Neural progenitor cell (in vitro differentiated cells): ENCODE measurements around the gene CERS6.

Source experiments
- EZH2 ChIP-seq: fragments of 200-600 bp; sonication (generic); IDR thresholded peaks from 2 replicates; pipeline ENCODE4 v1.6.1; 2017; ENCODE audit warnings: antibody characterized with exemption, mild to moderate bottlenecking, moderate library complexity
- EZH2phosphoT487 ChIP-seq: fragments of 200-600 bp; sonication (generic); IDR thresholded peaks from 2 replicates; pipeline ENCODE4 v1.6.1; 2017; ENCODE audit warnings: antibody characterized with exemption
- TF ChIP-seq, protein P1 (sequence below): fragments of 200-600 bp; sonication (generic); IDR thresholded peaks from 2 replicates; pipeline ENCODE4 v1.5.1; 2017; ENCODE audit warnings: antibody characterized with exemption, mild to moderate bottlenecking

DNA sequence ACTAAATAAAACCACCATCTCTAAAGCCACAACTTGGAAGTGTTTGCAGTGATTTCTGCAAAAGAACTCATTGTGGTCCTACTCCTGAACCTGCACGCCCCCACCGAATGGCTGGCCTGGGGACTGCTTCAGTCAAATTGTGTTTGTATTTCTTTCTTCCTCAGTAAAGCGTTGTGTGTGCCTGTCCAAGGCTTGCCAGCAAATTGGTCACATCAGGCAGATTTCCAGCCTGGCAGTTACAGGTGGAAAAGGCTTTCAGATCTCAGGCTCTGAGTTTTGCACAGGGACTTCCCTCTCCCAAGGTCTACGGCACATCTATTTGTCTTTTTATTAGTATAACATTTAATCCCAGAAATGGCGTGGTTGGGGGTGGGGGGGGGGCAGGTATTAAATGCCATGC lies 292.4 kb downstream of the CERS6 start:
- TF ChIP-seq, protein P1, sequence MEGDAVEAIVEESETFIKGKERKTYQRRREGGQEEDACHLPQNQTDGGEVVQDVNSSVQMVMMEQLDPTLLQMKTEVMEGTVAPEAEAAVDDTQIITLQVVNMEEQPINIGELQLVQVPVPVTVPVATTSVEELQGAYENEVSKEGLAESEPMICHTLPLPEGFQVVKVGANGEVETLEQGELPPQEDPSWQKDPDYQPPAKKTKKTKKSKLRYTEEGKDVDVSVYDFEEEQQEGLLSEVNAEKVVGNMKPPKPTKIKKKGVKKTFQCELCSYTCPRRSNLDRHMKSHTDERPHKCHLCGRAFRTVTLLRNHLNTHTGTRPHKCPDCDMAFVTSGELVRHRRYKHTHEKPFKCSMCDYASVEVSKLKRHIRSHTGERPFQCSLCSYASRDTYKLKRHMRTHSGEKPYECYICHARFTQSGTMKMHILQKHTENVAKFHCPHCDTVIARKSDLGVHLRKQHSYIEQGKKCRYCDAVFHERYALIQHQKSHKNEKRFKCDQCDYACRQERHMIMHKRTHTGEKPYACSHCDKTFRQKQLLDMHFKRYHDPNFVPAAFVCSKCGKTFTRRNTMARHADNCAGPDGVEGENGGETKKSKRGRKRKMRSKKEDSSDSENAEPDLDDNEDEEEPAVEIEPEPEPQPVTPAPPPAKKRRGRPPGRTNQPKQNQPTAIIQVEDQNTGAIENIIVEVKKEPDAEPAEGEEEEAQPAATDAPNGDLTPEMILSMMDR, result no peak
- TF ChIP-seq EZH2phosphoT487 (no peak), EZH2 (no peak)
